Ovary (tissue), 9 donors: ENCODE results near the gene SOX2. TPM values are rescaled to one million over a fixed set of nuclear protein-coding genes. Genes with fewer than 3 reads are reported as not detected.

Source experiments
- DNase-seq, 5 donors: peaks; one replicate each; pipeline ENCODE4 v3.0.0-alpha.2; 2019 to 2020
- H3K27ac ChIP-seq, 2 donors: fragments of 200-600 bp; one replicate each; pipeline versions ENCODE4 v1.5.1 to v1.8.0; 2019 to 2022
- H3K27me3 ChIP-seq: fragments of 200-600 bp; one replicate; pipeline ENCODE4 v1.8.0; 2022
- H3K36me3 ChIP-seq: fragments of 200-600 bp; sonication (generic); one replicate; pipeline ENCODE4 v1.5.1; 2019
- H3K4me1 ChIP-seq: one replicate; pipeline ENCODE4 v1.8.1; 2013; ENCODE audit warnings: mild to moderate bottlenecking, moderate library complexity; ENCODE audit not compliant: insufficient read depth
- H3K4me3 ChIP-seq: fragments of 200-600 bp; sonication (generic); one replicate; pipeline ENCODE4 v1.5.1; 2017
- H3K9me3 ChIP-seq, 2 donors: fragments of 200-600 bp in 1 of 2; sonication (generic) in 1 of 2; one replicate each; pipeline versions ENCODE4 v1.5.1 to v1.8.1; 2013 to 2019; ENCODE audit warnings: mild to moderate bottlenecking in 1 of 2, moderate library complexity in 1 of 2
- EP300 ChIP-seq: sonication (generic); formaldehyde crosslinking; IDR thresholded peaks from one replicate; pipeline ENCODE4 v1.6.1; 2017; ENCODE audit warnings: antibody characterized with exemption
- POLR2A ChIP-seq: fragments of 450-650 bp; IDR thresholded peaks from one replicate; pipeline ENCODE4 v1.6.1; 2017; ENCODE audit warnings: antibody characterized with exemption, mild to moderate bottlenecking, moderate library complexity
- WGBS, 3 donors: extraction: QIAGEN DNeasy Blood & Tissue Kit in 1 of 3; methylation state at CpG; one replicate each; pipeline versions ENCODE4 v1.1.5 to v1.1.7; 2013 to 2017; 5-methylcytosine and 5-hydroxymethylcytosine counted together
- intact Hi-C, 4 donors: fragments of 100-400 bp; cut with DNase I; formaldehyde crosslinking; loops; one replicate each; pipeline versions ENCODE4 v1.11.0 to v1.15.1; 2022 to 2023
- polyA plus RNA-seq, 2 donors: library from polyadenylated mRNA; stranded (reverse); fragments of 200-250 nt in 1 of 2; fragments of 350-450 nt in 1 of 2; fragmentation: Illumina TruSeq in 1 of 2; extraction: RNeasy Lipid Tissue Mini Kit (QIAGEN cat#74804) in 1 of 2; gene quantifications; one replicate each; pipeline ENCODE4 v1.2.3, GENCODE V29; 2013 to 2014
- total RNA-seq, 7 donors: library from RNA; depleted of rRNA in 2 of 7; stranded (reverse); fragments of >200 nt in 2 of 7; fragmentation: NEBNext Ultra II Directional in 3 of 7; extraction: Animal tissue kit (Norgen Biotek cat#: 25700) in 3 of 7; gene quantifications; one replicate each; pipeline versions ENCODE4 v1.1.0 to v1.2.4, GENCODE V29; 2016 to 2023
- TF ChIP-seq, protein P1 (sequence below), 3 donors: fragments of 450-650 bp in 2 of 3; fragments of 200-600 bp in 1 of 3; IDR thresholded peaks; one replicate each; pipeline versions ENCODE4 v1.5.1 to v1.8.0; 2016 to 2022; ENCODE audit warnings: antibody characterized with exemption in 3 of 3, mild to moderate bottlenecking in 1 of 3
- donor health status: DM: no; HTN: no; CAD: no; lungs with moderate emphysema.
- donor health status: DM: no; HTN: no; CAD: no.
- donor health status: Bipolar disorder and iron deficiency.
- donor health status: DM: yes; HTN: yes; CAD: no.
- donor health status: DM: no; HTN: no; CAD: no.
- donor health status: DM: yes; HTN: yes; CAD: no.

Gene SOX2
- total and polyA plus RNA-seq, 9 donors: 0.23 to 0.69 (median 0.36) TPM; not detected in 2

DNA sequence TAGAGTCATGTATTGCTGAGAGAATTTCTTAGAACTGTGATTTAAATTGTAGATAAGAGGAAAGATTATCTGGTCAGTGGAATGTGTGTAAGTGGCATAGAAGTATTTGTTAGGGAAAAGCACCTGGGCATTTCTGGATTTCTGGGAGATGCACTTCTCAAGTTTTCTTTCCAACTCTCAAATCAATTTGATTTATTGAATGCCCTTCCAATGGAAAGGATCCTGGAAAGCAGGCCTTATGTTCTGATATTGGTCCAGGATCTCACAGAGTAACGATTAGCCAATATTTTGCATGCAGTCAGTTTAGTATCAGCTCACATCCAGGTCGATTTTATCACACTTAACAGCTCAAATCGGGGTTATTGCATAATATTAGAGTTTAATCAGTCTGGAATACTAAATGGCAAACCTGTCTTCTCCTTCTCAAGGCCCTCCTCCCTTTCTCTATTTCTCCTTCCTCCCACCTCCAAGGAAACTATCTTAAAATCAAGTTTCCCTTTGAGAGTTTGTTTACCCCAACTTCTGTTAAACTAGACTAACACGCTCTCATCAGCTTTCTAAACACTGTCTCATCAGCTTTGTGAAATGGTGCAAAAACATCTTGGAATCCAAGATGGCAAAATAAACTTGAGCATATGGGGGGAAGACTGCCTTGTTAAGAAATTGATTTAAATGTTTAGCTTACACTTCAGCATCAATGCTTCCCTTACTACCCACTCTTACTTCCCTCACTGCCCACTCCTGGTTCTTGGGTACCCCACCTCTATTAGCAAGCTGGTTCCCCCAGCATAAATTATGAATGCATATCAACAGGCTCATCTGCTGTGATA, 9.5 kb downstream of the SOX2 start:
- Histone ChIP-seq H3K27ac (no peak overlapping the region), H3K4me3 (no peak overlapping the region), H3K27me3 (peaks cover 6% of the 10 kb centered on the region), H3K9me3 (no peaks in the 10 kb centered on the region), H3K36me3 (no peaks in the 10 kb centered on the region), H3K4me1 (no peaks in the 10 kb centered on the region)
- 41 to 58% (median 44%) methylated on average over 4 of the region's 4 CpGs for WGBS, 3 donors
- DNase-seq: no peak
- intact Hi-C loops: no loop called here
- TF ChIP-seq POLR2A: no peak
- no peak for TF ChIP-seq EP300
- TF ChIP-seq, protein P1, sequence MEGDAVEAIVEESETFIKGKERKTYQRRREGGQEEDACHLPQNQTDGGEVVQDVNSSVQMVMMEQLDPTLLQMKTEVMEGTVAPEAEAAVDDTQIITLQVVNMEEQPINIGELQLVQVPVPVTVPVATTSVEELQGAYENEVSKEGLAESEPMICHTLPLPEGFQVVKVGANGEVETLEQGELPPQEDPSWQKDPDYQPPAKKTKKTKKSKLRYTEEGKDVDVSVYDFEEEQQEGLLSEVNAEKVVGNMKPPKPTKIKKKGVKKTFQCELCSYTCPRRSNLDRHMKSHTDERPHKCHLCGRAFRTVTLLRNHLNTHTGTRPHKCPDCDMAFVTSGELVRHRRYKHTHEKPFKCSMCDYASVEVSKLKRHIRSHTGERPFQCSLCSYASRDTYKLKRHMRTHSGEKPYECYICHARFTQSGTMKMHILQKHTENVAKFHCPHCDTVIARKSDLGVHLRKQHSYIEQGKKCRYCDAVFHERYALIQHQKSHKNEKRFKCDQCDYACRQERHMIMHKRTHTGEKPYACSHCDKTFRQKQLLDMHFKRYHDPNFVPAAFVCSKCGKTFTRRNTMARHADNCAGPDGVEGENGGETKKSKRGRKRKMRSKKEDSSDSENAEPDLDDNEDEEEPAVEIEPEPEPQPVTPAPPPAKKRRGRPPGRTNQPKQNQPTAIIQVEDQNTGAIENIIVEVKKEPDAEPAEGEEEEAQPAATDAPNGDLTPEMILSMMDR (IDR thresholded peaks at IDR 0.05): no peak

DNA sequence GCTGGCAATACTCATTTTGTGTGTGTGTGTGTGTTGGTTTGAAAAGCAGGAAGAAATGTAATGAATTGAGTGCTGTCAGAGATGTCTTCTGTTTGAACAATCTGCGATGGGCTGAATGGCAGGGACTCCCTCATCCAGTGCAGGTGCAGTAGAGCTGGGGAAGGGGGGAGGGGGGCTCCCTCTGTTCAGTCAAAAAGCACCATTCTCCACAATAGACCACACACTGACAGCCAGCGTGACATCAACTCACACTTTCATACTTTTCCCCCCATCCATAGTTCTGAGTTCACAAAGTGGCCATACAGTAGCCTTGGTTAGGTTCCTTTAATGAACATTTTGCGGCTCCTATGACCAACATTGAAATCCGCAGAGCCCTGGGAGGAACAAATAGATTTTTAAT, 10.4 kb downstream of the SOX2 start:
- Histone ChIP-seq H3K27me3 (peaks cover 6% of the 10 kb centered on the region), H3K4me3 (no peak overlapping the region), H3K4me1 (peaks cover 5% of the 10 kb centered on the region), H3K9me3 (no peaks in the 10 kb centered on the region), H3K36me3 (no peaks in the 10 kb centered on the region), H3K27ac (no peak overlapping the region)
- intact Hi-C loops: no loop called here
- WGBS, 3 donors: 14 to 16% (median 16%) methylated on average over 4 of the region's 4 CpGs
- no peak for DNase-seq
- no peak for TF ChIP-seq POLR2A
- TF ChIP-seq EP300: no peak
- TF ChIP-seq, protein P1 (IDR thresholded peaks at IDR 0.05): no peak

DNA sequence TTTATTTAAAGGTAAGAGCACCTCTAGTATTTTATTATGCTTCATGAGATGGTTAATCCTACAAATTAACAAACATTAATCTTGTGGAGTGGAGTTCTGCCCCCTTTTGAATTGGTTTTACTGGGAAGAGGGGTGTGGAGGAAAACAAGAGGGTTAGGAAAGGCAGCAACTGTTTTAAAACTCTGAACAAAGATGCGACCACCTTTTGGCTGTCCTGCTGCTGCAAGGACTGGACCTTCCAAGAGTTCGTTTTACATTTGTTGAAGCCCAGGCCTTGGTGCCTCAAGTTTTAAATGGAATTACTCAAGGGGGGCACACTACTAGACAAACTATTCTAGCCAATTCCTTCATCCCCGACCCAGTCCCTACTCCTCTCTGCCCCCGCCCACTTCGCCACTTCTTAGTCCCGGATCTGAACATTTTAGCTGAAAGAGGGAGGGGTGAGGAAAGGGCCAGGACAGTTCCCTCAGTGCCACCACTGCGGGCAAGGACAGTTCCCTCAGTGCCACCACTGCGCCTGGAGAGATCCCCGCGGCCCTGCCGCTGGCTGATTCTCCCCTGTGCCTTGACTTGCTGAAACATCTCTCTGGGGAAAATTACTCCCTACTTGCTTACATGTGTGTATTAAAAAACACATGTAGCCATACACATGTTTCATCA, 11.2 kb downstream of the SOX2 start:
- Histone ChIP-seq H3K4me1 (peaks cover 5% of the 10 kb centered on the region), H3K4me3 (no peak overlapping the region), H3K27me3 (peaks cover 6% of the 10 kb centered on the region), H3K27ac (no peak overlapping the region), H3K9me3 (no peaks in the 10 kb centered on the region), H3K36me3 (no peaks in the 10 kb centered on the region)
- 4 to 8% (median 5%) methylated on average over 11 of the region's 11 CpGs for WGBS, 3 donors
- intact Hi-C loops: no loop called here
- TF ChIP-seq, protein P1 (IDR thresholded peaks at IDR 0.05): no peak
- TF ChIP-seq EP300 (no peak), POLR2A (no peak)
- no peak for DNase-seq

DNA sequence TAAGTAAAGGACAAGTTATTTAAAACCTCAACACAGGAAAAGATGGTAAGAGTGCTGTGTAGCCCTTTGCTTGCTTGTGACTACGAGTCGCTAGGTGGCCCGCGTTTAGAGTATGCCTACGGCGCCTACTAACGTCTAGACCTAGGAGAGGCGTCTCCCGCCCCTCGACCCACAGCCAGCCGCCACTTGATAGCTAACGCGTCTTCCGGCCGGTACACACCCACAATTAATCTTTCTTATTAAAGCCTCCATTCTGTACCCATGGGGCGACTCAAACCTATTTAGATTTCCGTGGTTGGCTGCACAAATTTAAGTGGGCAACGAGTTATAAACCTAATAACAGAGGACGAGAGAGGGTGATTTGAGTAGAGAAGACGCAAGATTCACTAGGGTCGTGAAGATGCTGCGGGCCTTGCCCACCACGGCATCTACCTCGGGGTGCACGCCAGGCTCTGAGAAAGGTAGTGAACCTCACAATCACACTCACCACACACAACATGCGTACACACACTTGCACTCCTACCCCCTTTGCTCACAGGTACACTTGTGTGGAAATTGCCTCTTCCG, 12.0 kb downstream of the SOX2 start:
- intact Hi-C loops: no loop called here
- H3K4me1 ChIP-seq: peaks cover 5% of the 10 kb centered on the region
- H3K9me3 ChIP-seq: no peaks in the 10 kb centered on the region
- no peak for TF ChIP-seq EP300
- TF ChIP-seq, protein P1 (IDR thresholded peaks at IDR 0.05): no peak
- no peaks in the 10 kb centered on the region for H3K36me3 ChIP-seq
- H3K4me3 ChIP-seq: no peak overlapping the region
- no peak overlapping the region for H3K27ac ChIP-seq
- DNase-seq: no peak
- H3K27me3 ChIP-seq: peaks cover 6% of the 10 kb centered on the region
- WGBS, 3 donors: 6 to 8% (median 6%) methylated on average over 27 of the region's 27 CpGs
